Neural cell (in vitro differentiated cells): ENCODE data around the gene NANOS3.

Source experiments
- CTCF ChIP-seq: fragments of 450-650 bp; IDR thresholded peaks from 2 replicates; pipeline ENCODE4 v1.5.1; 2014; ENCODE audit warnings: antibody characterized with exemption, mild to moderate bottlenecking, moderate library complexity; ENCODE audit not compliant: poor library complexity, severe bottlenecking
- EZH2 ChIP-seq: fragments of 200-600, 300-800 bp; shearing (Covaris generic), sonication (generic); IDR thresholded peaks from 2 replicates; pipeline ENCODE4 v1.6.1; 2014; ENCODE audit warnings: antibody characterized with exemption, low read length, borderline replicate concordance, mild to moderate bottlenecking; ENCODE audit not compliant: insufficient read depth, poor library complexity, severe bottlenecking
- POLR2AphosphoS5 ChIP-seq: IDR thresholded peaks from 2 replicates; pipeline ENCODE4 v1.6.1; 2012
- RAD21 ChIP-seq: fragments of 450-650 bp; conservative IDR thresholded peaks from 2 replicates; pipeline ENCODE4 v1.6.1; 2014; ENCODE audit warnings: antibody characterized with exemption, mild to moderate bottlenecking, moderate library complexity
- REST ChIP-seq: IDR thresholded peaks from 2 replicates; pipeline ENCODE4 v1.6.1; 2012; ENCODE audit warnings: borderline replicate concordance

DNA sequence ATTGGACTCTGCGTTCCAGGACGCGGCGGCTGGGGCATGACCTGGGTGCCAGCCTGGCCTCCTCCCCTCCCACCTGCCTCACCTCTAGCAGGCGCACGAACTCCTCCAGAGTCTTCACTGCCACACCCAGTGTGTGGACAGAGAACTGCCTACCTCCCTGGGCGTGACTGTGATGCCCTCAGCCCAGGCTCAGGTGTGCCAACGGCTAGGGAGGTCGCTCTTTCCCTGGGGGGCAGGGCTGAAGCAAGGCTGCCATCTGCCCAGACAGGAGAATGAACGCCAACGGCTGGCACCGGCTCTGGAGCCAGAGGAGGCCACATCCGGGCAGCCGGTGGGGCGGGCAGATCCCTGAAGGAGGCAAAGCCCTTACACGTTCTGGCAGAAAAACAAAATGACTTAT is 11.3 kb downstream of the NANOS3 start:
- TF ChIP-seq CTCF (no peak), RAD21 (no peak), REST (no peak), EZH2 (no peak), POLR2AphosphoS5 (no peak)
